DOHH2 (cell line): ENCODE data around the gene TUSC2.

Experiments used
- EZH2phosphoT487 ChIP-seq: fragments of 200-600 bp; sonication (generic); IDR thresholded peaks from 2 replicates; pipeline ENCODE4 v1.6.1; 2017; ENCODE audit warnings: borderline replicate concordance, mild to moderate bottlenecking, antibody characterized with exemption, low read length, moderate library complexity, mixed read lengths
- TF ChIP-seq, protein P1 (sequence below): fragments of 200-600 bp; sonication (generic); IDR thresholded peaks from one replicate; pipeline ENCODE4 v1.5.1; 2014; ENCODE audit warnings: antibody characterized with exemption, mild to moderate bottlenecking, low read depth, low read length; ENCODE audit not compliant: poor library complexity, severe bottlenecking

DNA sequence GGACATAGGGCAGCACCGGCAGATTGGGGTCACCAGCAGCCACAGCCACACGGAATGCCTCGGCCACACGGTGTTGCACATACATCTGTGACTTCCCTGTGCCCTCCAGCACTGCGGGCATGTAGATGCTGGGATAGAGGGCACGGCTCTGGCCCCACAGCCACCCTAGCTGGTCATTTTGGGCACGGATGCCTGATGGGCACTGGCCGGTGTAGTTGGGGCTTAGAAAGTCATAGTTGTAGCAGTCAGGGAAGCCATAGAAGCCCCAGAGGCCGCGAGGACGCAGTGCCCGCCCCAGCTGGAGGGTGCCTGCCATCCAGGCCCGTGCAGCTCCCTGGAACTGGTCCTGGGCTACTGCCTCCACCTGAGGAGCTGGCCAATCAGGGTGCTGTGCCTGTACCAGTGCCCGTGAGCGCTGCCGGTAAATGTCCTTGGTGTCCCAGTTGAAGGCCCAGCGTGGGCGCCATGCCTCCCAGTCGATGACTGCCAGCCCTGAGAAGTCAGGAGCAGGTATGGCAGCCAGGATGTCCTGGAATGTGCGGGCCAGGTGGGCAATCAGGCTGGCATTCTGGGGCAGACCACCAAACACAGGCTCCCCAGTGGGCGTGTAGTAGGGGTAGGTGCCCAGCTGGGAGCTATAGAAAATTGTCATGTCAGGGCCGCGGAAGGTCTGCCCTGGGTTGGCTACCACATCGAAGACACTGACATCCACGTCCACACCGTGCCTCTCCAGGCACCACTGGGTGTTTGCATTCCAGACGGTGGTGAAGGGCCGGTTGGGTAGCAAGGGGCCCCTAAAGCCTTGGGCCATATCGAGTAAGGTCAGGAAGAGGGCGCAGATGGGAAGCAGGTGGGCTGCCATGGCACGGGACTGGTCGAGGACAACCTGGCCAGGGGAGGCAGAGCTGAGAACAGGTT is 25.7 kb downstream of the TUSC2 start:
- TF ChIP-seq, protein P1, sequence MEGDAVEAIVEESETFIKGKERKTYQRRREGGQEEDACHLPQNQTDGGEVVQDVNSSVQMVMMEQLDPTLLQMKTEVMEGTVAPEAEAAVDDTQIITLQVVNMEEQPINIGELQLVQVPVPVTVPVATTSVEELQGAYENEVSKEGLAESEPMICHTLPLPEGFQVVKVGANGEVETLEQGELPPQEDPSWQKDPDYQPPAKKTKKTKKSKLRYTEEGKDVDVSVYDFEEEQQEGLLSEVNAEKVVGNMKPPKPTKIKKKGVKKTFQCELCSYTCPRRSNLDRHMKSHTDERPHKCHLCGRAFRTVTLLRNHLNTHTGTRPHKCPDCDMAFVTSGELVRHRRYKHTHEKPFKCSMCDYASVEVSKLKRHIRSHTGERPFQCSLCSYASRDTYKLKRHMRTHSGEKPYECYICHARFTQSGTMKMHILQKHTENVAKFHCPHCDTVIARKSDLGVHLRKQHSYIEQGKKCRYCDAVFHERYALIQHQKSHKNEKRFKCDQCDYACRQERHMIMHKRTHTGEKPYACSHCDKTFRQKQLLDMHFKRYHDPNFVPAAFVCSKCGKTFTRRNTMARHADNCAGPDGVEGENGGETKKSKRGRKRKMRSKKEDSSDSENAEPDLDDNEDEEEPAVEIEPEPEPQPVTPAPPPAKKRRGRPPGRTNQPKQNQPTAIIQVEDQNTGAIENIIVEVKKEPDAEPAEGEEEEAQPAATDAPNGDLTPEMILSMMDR: no peak
- no peak for TF ChIP-seq EZH2phosphoT487
